ENCODE results near the gene SEMA3B. TPM values are rescaled to one million over a fixed set of nuclear protein-coding genes. Genes with fewer than 3 reads are reported as not detected.
A peak's percentile ranks its signal among the peaks of the same experiment; 100 is the strongest.

Gene SEMA3B
- total RNA-seq, 4 donors from 2014 or later = 37.4 to 66.6 (median 46.4) TPM

DNA sequence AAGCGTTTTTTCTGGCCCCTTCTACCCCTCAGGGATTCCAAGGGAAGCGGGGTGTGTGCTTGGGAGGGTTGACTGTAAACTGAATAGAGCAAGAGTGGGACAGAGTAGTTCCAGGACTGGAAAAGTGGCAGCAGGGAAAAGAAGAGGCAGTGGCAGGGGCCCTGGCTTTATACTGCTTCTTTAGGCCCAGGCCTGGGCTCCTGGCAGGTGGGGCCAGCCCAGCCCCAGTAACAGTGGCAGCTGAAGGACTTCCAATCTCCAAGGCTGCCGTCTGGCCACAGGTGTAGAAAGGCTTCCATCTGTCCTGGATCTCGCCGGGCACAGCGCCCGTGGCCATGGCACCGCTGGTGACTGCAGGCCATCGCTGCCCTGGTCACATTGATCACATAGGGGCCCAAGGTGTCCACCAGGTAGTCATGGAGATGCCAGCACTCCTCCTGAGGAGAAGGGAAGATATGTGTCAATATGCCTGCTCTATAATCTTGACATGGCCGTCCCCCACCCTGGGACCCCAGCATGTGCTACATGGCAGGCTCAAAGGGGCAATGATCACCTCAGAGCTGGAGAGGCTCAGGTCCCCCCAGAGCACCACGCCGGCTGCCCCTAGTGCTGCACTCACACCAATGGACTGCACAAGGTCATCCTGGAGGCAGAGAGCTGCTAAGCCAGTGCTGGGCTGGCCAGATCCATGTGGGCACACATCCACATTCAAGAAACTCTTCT is 24.3 kb downstream of the SEMA3B start:
- no peaks in the 10 kb centered on the region for H3K27me3 ChIP-seq
- no peak for TF ChIP-seq EP300 (IDR thresholded peaks at IDR 0.05)
- TF ChIP-seq, protein P1, sequence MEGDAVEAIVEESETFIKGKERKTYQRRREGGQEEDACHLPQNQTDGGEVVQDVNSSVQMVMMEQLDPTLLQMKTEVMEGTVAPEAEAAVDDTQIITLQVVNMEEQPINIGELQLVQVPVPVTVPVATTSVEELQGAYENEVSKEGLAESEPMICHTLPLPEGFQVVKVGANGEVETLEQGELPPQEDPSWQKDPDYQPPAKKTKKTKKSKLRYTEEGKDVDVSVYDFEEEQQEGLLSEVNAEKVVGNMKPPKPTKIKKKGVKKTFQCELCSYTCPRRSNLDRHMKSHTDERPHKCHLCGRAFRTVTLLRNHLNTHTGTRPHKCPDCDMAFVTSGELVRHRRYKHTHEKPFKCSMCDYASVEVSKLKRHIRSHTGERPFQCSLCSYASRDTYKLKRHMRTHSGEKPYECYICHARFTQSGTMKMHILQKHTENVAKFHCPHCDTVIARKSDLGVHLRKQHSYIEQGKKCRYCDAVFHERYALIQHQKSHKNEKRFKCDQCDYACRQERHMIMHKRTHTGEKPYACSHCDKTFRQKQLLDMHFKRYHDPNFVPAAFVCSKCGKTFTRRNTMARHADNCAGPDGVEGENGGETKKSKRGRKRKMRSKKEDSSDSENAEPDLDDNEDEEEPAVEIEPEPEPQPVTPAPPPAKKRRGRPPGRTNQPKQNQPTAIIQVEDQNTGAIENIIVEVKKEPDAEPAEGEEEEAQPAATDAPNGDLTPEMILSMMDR (IDR thresholded peaks at IDR 0.05) = no peak
- no peak for TF ChIP-seq POLR2A (IDR thresholded peaks at IDR 0.05; ENCODE audit: low read depth)
- TF ChIP-seq POLR2AphosphoS5 (IDR thresholded peaks at IDR 0.05) = no peak
- peaks cover 23 to 32% (median 24%) of the 10 kb centered on the region in 4 donors for H3K36me3 ChIP-seq
- no peaks in the 10 kb centered on the region for H3K9me3 ChIP-seq
- intact Hi-C loops (cut with DNase I) = no loop called here
- peak overlapping the region; percentile 82 to 99 (median 94) for H3K4me3 ChIP-seq
- no peak for DNase-seq (ENCODE audit: extremely low spot score)
- H3K27ac ChIP-seq (replicated peaks in 1 of 4) = peak overlapping the region; percentile 87 to 95 (median 92)
- WGBS = 72% methylated on average over 10 of the region's 12 CpGs
- peaks cover 25 to 46% (median 34%) of the 10 kb centered on the region in 4 donors for H3K4me1 ChIP-seq

DNA sequence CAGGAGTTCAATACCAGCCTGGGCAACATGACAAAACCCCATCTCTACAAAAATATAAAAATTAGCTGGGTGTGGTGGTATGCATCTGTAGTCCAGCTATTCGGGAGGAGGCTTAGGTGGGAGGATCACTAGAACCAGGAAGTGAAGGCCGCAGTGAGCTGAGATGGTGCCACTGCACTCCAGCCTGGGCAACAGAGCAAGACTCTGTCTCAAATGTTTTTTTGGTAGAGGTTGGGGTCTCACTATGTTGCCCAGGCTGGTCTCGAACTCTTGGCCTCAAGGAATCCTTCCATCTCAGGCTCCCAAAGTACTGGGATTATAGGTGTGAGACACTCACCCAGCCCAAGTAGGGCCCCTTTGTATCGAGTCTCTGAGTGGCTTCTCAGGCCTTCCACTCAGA is 25.1 kb downstream of the SEMA3B start:
- peaks cover 32 to 54% (median 42%) of the 10 kb centered on the region in 4 donors for H3K4me1 ChIP-seq
- WGBS = 100% methylated on average over 4 of the region's 4 CpGs
- H3K27ac ChIP-seq (replicated peaks in 1 of 4) = no peak overlapping the region

DNA sequence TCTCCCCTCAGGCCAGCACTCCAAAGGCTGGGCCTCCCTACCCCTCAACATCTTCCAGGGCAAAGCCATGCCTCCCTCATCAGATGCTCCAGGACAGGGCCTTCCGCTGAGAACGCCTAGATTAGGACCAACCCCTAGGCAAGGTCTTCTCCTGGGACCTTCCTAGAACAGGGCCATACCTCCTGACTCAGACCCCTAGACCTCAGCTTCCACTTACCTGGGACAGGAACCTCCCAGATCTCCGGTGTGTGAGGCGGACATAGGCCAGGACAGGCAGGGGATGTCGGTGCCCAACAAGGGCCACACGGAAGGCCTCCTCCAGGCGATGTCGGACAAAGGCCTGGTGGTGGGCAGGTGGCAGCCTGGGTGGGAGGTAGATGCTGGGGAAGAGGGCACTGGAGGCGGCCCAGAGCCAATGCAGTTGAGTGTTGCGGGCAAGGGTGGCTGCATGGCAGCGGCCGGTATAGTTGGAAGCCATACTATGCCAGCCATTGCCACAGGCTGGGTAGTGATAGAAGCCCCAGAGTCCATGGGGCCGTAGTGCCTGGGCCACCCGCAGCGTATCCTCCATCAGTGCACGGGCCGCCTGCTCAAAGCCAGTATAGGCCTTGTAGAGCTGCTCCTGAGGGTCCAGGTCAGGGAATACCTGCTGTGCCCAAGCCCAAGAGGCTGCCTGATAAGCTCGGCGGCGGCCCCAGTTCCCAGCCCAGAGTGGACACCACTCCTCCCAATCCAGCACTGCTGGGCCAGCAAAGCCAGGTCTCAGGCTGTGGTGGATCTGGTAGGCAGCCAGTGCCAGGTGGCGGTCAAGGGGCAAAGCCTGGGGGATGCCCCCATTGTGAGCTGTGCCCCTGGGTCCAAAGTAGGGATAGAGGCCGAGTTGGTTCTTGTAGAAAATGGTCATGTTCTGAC is 25.8 kb downstream of the SEMA3B start:
- TF ChIP-seq POLR2A (IDR thresholded peaks at IDR 0.05; ENCODE audit: low read depth) (no peak), POLR2AphosphoS5 (IDR thresholded peaks at IDR 0.05) (no peak)
- TF ChIP-seq, protein P1 (IDR thresholded peaks at IDR 0.05) = no peak
- Histone ChIP-seq H3K9me3 (no peaks in the 10 kb centered on the region), H3K4me1 (peaks cover 33 to 55% (median 44%) of the 10 kb centered on the region in 4 donors), H3K27ac (replicated peaks in 1 of 4) (no peak overlapping the region), H3K27me3 (no peaks in the 10 kb centered on the region), H3K36me3 (peaks cover 8 to 17% (median 9%) of the 10 kb centered on the region in 4 donors), H3K4me3 (no peak overlapping the region)
- no peak for DNase-seq (ENCODE audit: extremely low spot score)
- 92% methylated on average over 22 of the region's 22 CpGs for WGBS
- intact Hi-C loops (cut with DNase I) = no loop called here

More for the DNA sequence above, 25.1 kb downstream of the SEMA3B start:
- intact Hi-C loops (cut with DNase I) = no loop called here
- no peaks in the 10 kb centered on the region for H3K27me3 ChIP-seq
- H3K4me3 ChIP-seq = no peak overlapping the region
- H3K36me3 ChIP-seq = peaks cover 14 to 24% (median 15%) of the 10 kb centered on the region in 4 donors
- TF ChIP-seq, protein P1 (IDR thresholded peaks at IDR 0.05) = no peak
- TF ChIP-seq EP300 (IDR thresholded peaks at IDR 0.05) = no peak
- no peak for TF ChIP-seq POLR2A (IDR thresholded peaks at IDR 0.05; ENCODE audit: low read depth)
- TF ChIP-seq POLR2AphosphoS5 (IDR thresholded peaks at IDR 0.05) = no peak
- DNase-seq (ENCODE audit: extremely low spot score) = no peak
- H3K9me3 ChIP-seq = no peaks in the 10 kb centered on the region

DNA sequence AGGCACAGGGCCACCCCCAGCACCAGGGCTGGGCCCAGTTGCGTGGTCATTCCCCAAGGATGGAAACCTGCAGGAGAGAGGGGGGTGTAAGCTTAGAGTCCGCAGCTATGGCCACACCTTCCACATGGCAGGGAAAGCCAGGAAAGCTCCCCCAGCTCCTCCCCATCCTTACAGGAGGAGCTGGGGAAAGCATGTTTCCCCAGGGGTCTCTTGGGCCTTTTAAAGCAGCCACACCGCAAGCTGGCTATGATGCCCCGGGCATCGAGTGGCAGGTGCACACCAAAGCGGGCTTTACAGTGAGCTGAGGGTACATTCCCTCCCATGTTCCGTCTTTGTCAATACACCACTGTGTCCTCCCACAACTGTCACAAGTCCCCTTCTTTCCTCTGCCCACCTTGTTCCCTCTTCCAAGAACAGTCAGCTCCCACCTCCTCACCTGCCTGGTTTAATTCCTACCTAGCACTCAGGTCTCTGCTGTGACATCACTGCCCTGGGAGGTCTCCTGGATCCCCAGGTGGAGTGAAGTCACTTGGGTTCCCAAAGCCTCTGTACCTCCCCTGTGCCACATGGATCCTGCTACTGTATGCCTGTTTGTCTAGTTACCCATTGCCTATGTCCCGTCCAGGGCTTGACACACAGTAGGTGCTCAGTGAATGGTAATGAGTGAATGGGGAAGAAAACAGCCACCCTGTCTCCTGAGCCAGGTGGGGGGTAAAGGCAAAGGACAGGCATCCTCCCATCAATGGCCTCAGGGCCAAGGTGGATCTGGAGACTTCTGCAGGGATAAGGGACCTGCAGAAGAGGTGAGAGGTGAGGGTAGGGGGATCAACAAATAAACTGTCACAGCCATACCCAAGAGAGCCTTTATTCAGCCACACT is 26.8 kb downstream of the SEMA3B start:
- peaks cover 40 to 55% (median 47%) of the 10 kb centered on the region in 4 donors for H3K4me1 ChIP-seq
- 82% methylated on average over 6 of the region's 8 CpGs for WGBS
- H3K27me3 ChIP-seq = no peaks in the 10 kb centered on the region
- intact Hi-C loops (cut with DNase I) = no loop called here
- no peaks in the 10 kb centered on the region for H3K9me3 ChIP-seq
- no peak overlapping the region for H3K4me3 ChIP-seq
- no peak overlapping the region for H3K27ac ChIP-seq (replicated peaks in 1 of 4)
- no peak for DNase-seq (ENCODE audit: extremely low spot score)
- H3K36me3 ChIP-seq = peaks cover 0 to 9% (median 0%) of the 10 kb centered on the region in 4 donors
- TF ChIP-seq POLR2A (IDR thresholded peaks at IDR 0.05; ENCODE audit: low read depth) (no peak), POLR2AphosphoS5 (IDR thresholded peaks at IDR 0.05) (no peak), EP300 (IDR thresholded peaks at IDR 0.05) (no peak)
- TF ChIP-seq, protein P1 (IDR thresholded peaks at IDR 0.05) = no peak

All from esophagus muscularis mucosa (tissue), 4 donors.